IMR-90 (cell line): Measurements from ENCODE around the gene PLD2. TPM values are rescaled to one million over a fixed set of nuclear protein-coding genes. Genes with fewer than 3 reads are reported as not detected.
A peak's percentile ranks its signal among the peaks of the same experiment; 100 is the strongest.

Experiments
- ATAC-seq: fragments of 200-7000 bp; cut with Tn5 transposase; 2 replicates; pipeline ENCODE4 v1.9.1; 2020; ENCODE audit warnings: low read depth, mild to moderate bottlenecking, moderate library complexity
- BruUV-seq: library from RNA; stranded (reverse); fragments of 400-500 nt; replicated peaks from 2 replicates; lab custom pipeline; 2021; lab: Mats Ljungman, UMichigan
- CTCF ChIA-PET: fragments of 300-600 bp; formaldehyde crosslinking; extraction: SDS; loops from one replicate; lab custom pipeline; 2021; ENCODE audit warnings: antibody characterized with exemption; lab: Yijun Ruan, JAX
- POLR2A ChIA-PET: fragments of 300-600 bp; sonication (Branson Sonifier 250); formaldehyde crosslinking; loops from one replicate; lab custom pipeline; 2022; ENCODE audit warnings: antibody characterized with exemption; ENCODE audit not compliant: unreplicated experiment; lab: Charles Lee
- DNase-seq: peaks from one replicate; pipeline ENCODE4 v3.0.0; 2013
- H2AFZ ChIP-seq: replicated peaks from 2 replicates; pipeline ENCODE3; 2013; ENCODE audit warnings: low read length, mild to moderate bottlenecking; ENCODE audit not compliant: poor library complexity
- H2AK5ac ChIP-seq: 2 replicates; pipeline ENCODE4 v1.6.1; 2013; ENCODE audit warnings: low read depth, low read length, inconsistent platforms
- H2AK9ac ChIP-seq: replicated peaks from 2 replicates; pipeline ENCODE3; 2013; ENCODE audit warnings: mild to moderate bottlenecking, low read depth, low read length, moderate library complexity; ENCODE audit not compliant: poor library complexity
- H2BK120ac ChIP-seq: 2 replicates; pipeline ENCODE4 v1.6.1; 2013; ENCODE audit warnings: low read depth, low read length, inconsistent platforms
- H2BK15ac ChIP-seq: 3 replicates; pipeline ENCODE4 v1.6.1; 2013; ENCODE audit warnings: low read depth, low read length, inconsistent platforms
- H2BK20ac ChIP-seq: 2 replicates; pipeline ENCODE4 v1.6.1; 2013; ENCODE audit warnings: low read depth, mild to moderate bottlenecking, inconsistent platforms, low read length, moderate library complexity
- H2BK5ac ChIP-seq: 2 replicates; pipeline ENCODE4 v1.6.1; 2013; ENCODE audit warnings: mild to moderate bottlenecking, low read depth, low read length, inconsistent platforms; ENCODE audit not compliant: poor library complexity, severe bottlenecking
- H3K14ac ChIP-seq: replicated peaks from 2 replicates; pipeline ENCODE4 v1.6.1; 2013; ENCODE audit warnings: low read depth, low read length, inconsistent platforms
- H3K18ac ChIP-seq: 2 replicates; pipeline ENCODE4 v1.6.1; 2013; ENCODE audit warnings: low read depth, low read length, control low read depth
- H3K23ac ChIP-seq: 2 replicates; pipeline ENCODE4 v1.6.1; 2013; ENCODE audit warnings: low read depth, low read length, inconsistent platforms
- H3K27ac ChIP-seq: 2 replicates; pipeline ENCODE4 v1.5.1; 2013; ENCODE audit warnings: mild to moderate bottlenecking, control low read depth, low read length; ENCODE audit not compliant: insufficient read depth
- H3K27me3 ChIP-seq: 2 replicates; pipeline ENCODE4 v1.6.1; 2013; ENCODE audit warnings: low read length; ENCODE audit not compliant: control insufficient read depth, insufficient read depth
- H3K36me3 ChIP-seq: 2 replicates; pipeline ENCODE4 v1.6.1; 2013; ENCODE audit warnings: low read length, mixed read lengths; ENCODE audit not compliant: control insufficient read depth, insufficient read depth
- H3K4ac ChIP-seq: 2 replicates; pipeline ENCODE4 v1.6.1; 2013; ENCODE audit warnings: low read depth, low read length, inconsistent platforms
- H3K4me1 ChIP-seq: 2 replicates; pipeline ENCODE4 v1.6.1; 2013; ENCODE audit warnings: low read length, mixed read lengths; ENCODE audit not compliant: control insufficient read depth, insufficient read depth
- H3K4me2 ChIP-seq: 2 replicates; pipeline ENCODE4 v1.6.1; 2013; ENCODE audit warnings: low read depth, mild to moderate bottlenecking, control low read depth, low read length, moderate library complexity
- H3K4me3 ChIP-seq: 2 replicates; pipeline ENCODE4 v1.5.1; 2013; ENCODE audit warnings: low read depth, mild to moderate bottlenecking, control low read depth, low read length, moderate library complexity; ENCODE audit not compliant: insufficient read depth
- H3K56ac ChIP-seq: 2 replicates; pipeline ENCODE4 v1.6.1; 2013; ENCODE audit warnings: low read length, inconsistent platforms; ENCODE audit not compliant: insufficient read depth; ENCODE audit errors: extremely low read depth
- H3K79me1 ChIP-seq, 2 experiments: 2 replicates each; pipeline ENCODE4 v1.6.1; 2013; ENCODE audit warnings: low read length in 2 of 2, inconsistent platforms in 1 of 2, low read depth in 1 of 2
- H3K9ac ChIP-seq: 2 replicates; pipeline ENCODE4 v1.6.1; 2013; ENCODE audit warnings: low read depth, low read length, control low read depth
- H3K9me1 ChIP-seq: 2 replicates; pipeline ENCODE4 v1.6.1; 2013; ENCODE audit warnings: low read length, inconsistent platforms; ENCODE audit not compliant: insufficient read depth
- H3K9me3 ChIP-seq: 2 replicates; pipeline ENCODE4 v1.6.1; 2013; ENCODE audit warnings: low read length; ENCODE audit not compliant: control insufficient read depth, insufficient read depth
- H4K20me1 ChIP-seq: 2 replicates; pipeline ENCODE4 v1.6.1; 2013; ENCODE audit warnings: low read length, inconsistent platforms; ENCODE audit not compliant: insufficient read depth
- H4K5ac ChIP-seq: 2 replicates; pipeline ENCODE4 v1.6.1; 2013; ENCODE audit warnings: mild to moderate bottlenecking, low read depth, low read length, control low read depth
- H4K8ac ChIP-seq, 2 experiments: 2 replicates each; pipeline ENCODE4 v1.6.1; 2013; ENCODE audit warnings: low read depth in 2 of 2, low read length in 2 of 2, control low read depth in 1 of 2, inconsistent platforms in 1 of 2
- H4K91ac ChIP-seq: 2 replicates; pipeline ENCODE4 v1.6.1; 2013; ENCODE audit warnings: low read depth, low read length, inconsistent platforms; ENCODE audit not compliant: insufficient read depth
- BHLHE40 ChIP-seq: fragments of 150-350 bp; IDR thresholded peaks from 2 replicates; pipeline ENCODE4 v1.6.1; 2016; ENCODE audit warnings: mild to moderate bottlenecking, low read depth, low read length
- CHD1 ChIP-seq: IDR thresholded peaks from 2 replicates; pipeline ENCODE4 v1.6.1; 2012; ENCODE audit warnings: low read depth, low read length, improper control_type of control experiment
- FOS ChIP-seq: fragments of 150-350 bp; IDR thresholded peaks from 2 replicates; pipeline ENCODE4 v1.6.1; 2016; ENCODE audit warnings: low read depth, low read length
- MAZ ChIP-seq: IDR thresholded peaks from 2 replicates; pipeline ENCODE4 v1.6.1; 2012; ENCODE audit warnings: low read depth, mild to moderate bottlenecking, low read length, improper control_type of control experiment, moderate library complexity, borderline replicate concordance
- MXI1 ChIP-seq: IDR thresholded peaks from 2 replicates; pipeline ENCODE4 v1.6.1; 2012; ENCODE audit warnings: low read depth, mild to moderate bottlenecking, low read length, moderate library complexity, borderline replicate concordance
- RFX5 ChIP-seq: IDR thresholded peaks from 2 replicates; pipeline ENCODE4 v1.8.0; 2012; ENCODE audit warnings: low read depth, mild to moderate bottlenecking, low read length, moderate library complexity
- dilution Hi-C: fragments of 300-500 bp; cut with HindIII; formaldehyde crosslinking; loops from one replicate; pipeline ENCODE4 v1.14.3; 2018; ENCODE audit warnings: low sequenced_read_pairs; ENCODE audit not compliant: unreplicated experiment
- in situ Hi-C: fragments of 300-500 bp; cut with MboI; formaldehyde crosslinking; loops from 3 replicates; pipeline ENCODE4 v1.14.3; 2019; ENCODE audit warnings: low sequenced_read_pairs, inconsistent platforms, mixed read lengths
- intact Hi-C: fragments of 100-400 bp; cut with micrococcal nuclease; formaldehyde crosslinking; loops from 2 replicates; pipeline ENCODE4 v1.10.0; 2022
- polyA plus RNA-seq, 3 experiments: library from polyadenylated mRNA; depleted of rRNA; stranded (reverse); fragments of >200 nt; gene quantifications; 2 replicates each; pipeline ENCODE4 v1.2.3, GENCODE V29; 2012; ENCODE audit warnings: low replicate concordance in 1 of 3
- total RNA-seq: library from RNA; depleted of rRNA; stranded (reverse); fragments of >200 nt; gene quantifications from 2 replicates; pipeline ENCODE4 v1.2.3, GENCODE V29; 2012
- TF ChIP-seq, protein P1 (sequence below): fragments of 150-350 bp; IDR thresholded peaks from 2 replicates; pipeline ENCODE4 v1.6.1; 2016; ENCODE audit warnings: low read depth, mild to moderate bottlenecking, low read length, moderate library complexity, borderline replicate concordance
- TF ChIP-seq, protein P2 (sequence below): conservative IDR thresholded peaks from 2 replicates; pipeline ENCODE4 v1.5.1; 2012; ENCODE audit warnings: mild to moderate bottlenecking, low read depth, low read length, improper control_type of control experiment

The PLD2 gene
- total and polyA plus RNA-seq, 2 of the 4 experiments (the other 2 are of a cell fraction) = 12.5 to 28.0 TPM

DNA sequence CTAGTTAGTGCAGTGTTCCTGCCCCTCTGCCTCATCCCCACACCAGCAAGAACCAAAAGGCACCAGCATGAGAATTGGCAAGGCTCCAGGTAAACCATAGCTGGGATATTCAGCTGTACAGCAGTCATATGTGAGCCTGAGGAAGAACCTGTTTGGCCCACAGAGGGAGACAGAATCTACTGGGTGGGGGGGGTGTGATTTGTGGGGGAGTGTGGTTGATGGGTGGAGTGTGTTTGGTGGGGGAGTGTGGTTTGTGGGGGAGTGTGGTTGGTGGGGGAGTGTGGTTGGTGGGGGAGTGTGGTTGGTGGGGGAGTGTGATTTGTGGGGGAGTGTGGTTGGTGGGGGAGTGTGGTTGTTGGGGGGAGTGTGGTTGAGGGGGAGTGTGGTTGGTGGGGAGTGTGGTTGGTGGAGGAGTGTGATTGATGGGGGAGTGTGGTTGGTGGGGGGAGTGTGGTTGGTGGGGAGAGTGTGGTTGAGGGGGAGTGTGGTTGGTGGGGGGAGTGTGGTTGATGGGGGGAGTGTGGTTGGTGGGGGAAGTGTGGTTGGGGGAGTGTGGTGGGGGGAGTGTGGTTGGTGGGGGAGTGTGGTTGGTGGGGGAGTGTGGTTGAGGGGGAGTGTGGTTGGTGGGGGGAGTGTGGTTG, 45.7 kb downstream of the PLD2 start:
- no TSS peak for BruUV-seq
- in situ Hi-C loops = no loop called here
- no peaks in the 10 kb centered on the region; the same call in 1 of the 2 replicates for H3K36me3 ChIP-seq
- no peak overlapping the region for H2AFZ ChIP-seq
- no peak overlapping the region for H3K4me3 ChIP-seq
- intact Hi-C loops = no loop called here
- H3K14ac ChIP-seq = peak overlapping the region; percentile 55; the same call in 1 of the 2 replicates
- H3K9ac ChIP-seq = no peak overlapping the region
- peak overlapping the region; percentile 29; the same call in 1 of the 2 replicates for H3K4me2 ChIP-seq
- ChIA-PET CTCF (interaction anchor here (0.6 kb wide), 1 partner anchor 14 kb away, joined by 3 read pairs; no protein-coding TSS in a partner anchor), POLR2A (no interaction called here)
- ATAC-seq = peak; percentile 68
- TF ChIP-seq FOS (no peak), CHD1 (no peak), BHLHE40 (no peak), RFX5 (no peak), MAZ (no peak), MXI1 (no peak)
- TF ChIP-seq, protein P1, sequence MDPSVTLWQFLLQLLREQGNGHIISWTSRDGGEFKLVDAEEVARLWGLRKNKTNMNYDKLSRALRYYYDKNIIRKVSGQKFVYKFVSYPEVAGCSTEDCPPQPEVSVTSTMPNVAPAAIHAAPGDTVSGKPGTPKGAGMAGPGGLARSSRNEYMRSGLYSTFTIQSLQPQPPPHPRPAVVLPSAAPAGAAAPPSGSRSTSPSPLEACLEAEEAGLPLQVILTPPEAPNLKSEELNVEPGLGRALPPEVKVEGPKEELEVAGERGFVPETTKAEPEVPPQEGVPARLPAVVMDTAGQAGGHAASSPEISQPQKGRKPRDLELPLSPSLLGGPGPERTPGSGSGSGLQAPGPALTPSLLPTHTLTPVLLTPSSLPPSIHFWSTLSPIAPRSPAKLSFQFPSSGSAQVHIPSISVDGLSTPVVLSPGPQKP = no peak
- TF ChIP-seq, protein P2, sequence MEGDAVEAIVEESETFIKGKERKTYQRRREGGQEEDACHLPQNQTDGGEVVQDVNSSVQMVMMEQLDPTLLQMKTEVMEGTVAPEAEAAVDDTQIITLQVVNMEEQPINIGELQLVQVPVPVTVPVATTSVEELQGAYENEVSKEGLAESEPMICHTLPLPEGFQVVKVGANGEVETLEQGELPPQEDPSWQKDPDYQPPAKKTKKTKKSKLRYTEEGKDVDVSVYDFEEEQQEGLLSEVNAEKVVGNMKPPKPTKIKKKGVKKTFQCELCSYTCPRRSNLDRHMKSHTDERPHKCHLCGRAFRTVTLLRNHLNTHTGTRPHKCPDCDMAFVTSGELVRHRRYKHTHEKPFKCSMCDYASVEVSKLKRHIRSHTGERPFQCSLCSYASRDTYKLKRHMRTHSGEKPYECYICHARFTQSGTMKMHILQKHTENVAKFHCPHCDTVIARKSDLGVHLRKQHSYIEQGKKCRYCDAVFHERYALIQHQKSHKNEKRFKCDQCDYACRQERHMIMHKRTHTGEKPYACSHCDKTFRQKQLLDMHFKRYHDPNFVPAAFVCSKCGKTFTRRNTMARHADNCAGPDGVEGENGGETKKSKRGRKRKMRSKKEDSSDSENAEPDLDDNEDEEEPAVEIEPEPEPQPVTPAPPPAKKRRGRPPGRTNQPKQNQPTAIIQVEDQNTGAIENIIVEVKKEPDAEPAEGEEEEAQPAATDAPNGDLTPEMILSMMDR = no peak
- H3K56ac ChIP-seq = no peak overlapping the region
- DNase-seq = peak; percentile 78
- 0 out of 2 replicates have a peak overlapping the region, but pooled peaks have one; percentile 23 for H3K23ac ChIP-seq
- dilution Hi-C loops = no loop called here
- H2BK5ac ChIP-seq = no peak overlapping the region
- H3K27ac ChIP-seq = peak overlapping the region; percentile 2; the same call in 1 of the 2 replicates
- H2BK120ac ChIP-seq = no peak overlapping the region
- peak overlapping the region; percentile 82 for H3K4ac ChIP-seq
- no peak overlapping the region for H4K91ac ChIP-seq
- peak overlapping the region; percentile 72; the same call in 1 of the 2 replicates for H2BK20ac ChIP-seq
- H3K27me3 ChIP-seq = no peaks in the 10 kb centered on the region
- H4K8ac ChIP-seq = no peak overlapping the region
- peaks cover 19% of the 10 kb centered on the region for H3K4me1 ChIP-seq
- peak overlapping the region; percentile 31 for H2AK9ac ChIP-seq
- H3K9me1 ChIP-seq = peaks cover 25% of the 10 kb centered on the region
- H3K79me1 ChIP-seq = peaks cover 36 to 77% of the 10 kb centered on the region in 2 experiments
- peak overlapping the region; percentile 86 for H2AK5ac ChIP-seq
- no peak overlapping the region for H4K5ac ChIP-seq
- H4K20me1 ChIP-seq = peaks cover 50% of the 10 kb centered on the region
- H3K18ac ChIP-seq = no peak overlapping the region
- H2BK15ac ChIP-seq = peak overlapping the region; percentile 26; the same call in 1 of the 3 replicates
- no peaks in the 10 kb centered on the region for H3K9me3 ChIP-seq
